HL-60 (cell line): ENCODE results near the gene SPATA33.

Source experiments
- CTCF ChIP-seq: IDR thresholded peaks from one replicate; pipeline ENCODE4 v1.5.1; 2011; ENCODE audit warnings: low read length, control low read depth, inconsistent platforms; ENCODE audit not compliant: insufficient read depth
- GABPA ChIP-seq: IDR thresholded peaks from 2 replicates; pipeline ENCODE4 v1.6.1; 2012; ENCODE audit warnings: low read depth
- POLR2AphosphoS5 ChIP-seq: IDR thresholded peaks from 2 replicates; pipeline ENCODE4 v1.6.1; 2012; ENCODE audit warnings: low read depth
- REST ChIP-seq: IDR thresholded peaks from 2 replicates; pipeline ENCODE4 v1.6.1; 2012; ENCODE audit warnings: low read depth; ENCODE audit not compliant: insufficient replicate concordance
- SPI1 ChIP-seq: IDR thresholded peaks from 2 replicates; pipeline ENCODE4 v1.6.1; 2012; ENCODE audit warnings: low read depth, mild to moderate bottlenecking, borderline replicate concordance

GRCh38 chr16:89712274-89712781, 54.7 kb downstream of the SPATA33 start:
- TF ChIP-seq POLR2AphosphoS5 (no peak), CTCF (no peak), REST (no peak), GABPA (no peak), SPI1 (no peak)
